GM21528 (cell line): ENCODE data around the gene HENMT1.

ENCODE experiments used
- ATAC-seq: cut with Tn5 transposase; IDR thresholded peaks from one replicate; pipeline ENCODE4 v1.9.1; 2021; ENCODE audit warnings: mild to moderate bottlenecking, moderate library complexity; ENCODE audit not compliant: unreplicated experiment, low FRiP score

HENMT1 gene

DNA sequence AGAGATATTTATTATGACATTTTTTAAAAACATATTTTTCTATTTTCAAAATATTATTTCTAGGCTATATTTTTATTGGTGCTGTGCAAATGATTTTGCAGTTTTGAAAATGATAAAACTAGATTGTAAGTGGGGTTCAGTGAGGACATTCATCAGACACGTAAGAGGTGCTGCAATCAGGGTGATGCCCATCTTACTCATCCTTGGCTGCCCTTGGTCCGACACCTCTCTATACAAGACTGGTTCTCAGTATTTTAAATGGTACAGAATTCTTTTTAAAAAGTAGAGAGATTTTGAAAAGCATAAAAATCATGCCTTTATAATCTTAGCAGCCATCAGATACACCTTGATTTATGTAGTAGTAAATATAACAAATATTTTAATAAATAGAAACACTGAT, 24.0 kb downstream of the HENMT1 start:
- ATAC-seq = no peak

DNA sequence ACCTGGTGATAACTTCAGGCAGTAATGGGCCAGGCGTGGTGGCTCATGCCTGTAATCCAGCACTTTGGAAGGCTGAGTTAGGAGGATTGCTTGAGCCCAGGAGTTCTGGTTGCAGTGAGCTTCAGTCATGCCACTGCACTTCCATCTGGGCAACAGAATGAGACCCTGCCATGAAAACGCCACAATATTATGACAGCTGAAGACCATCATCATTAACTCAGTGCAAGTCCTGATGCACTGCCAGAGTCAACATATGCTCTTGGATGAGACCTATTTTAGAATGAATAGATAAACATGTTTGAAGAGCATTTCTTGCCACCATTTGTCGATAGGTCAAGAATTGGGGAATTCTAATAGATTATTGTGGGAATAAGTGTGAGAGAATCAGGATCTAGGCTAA, 26.4 kb downstream of the HENMT1 start:
- ATAC-seq = no peak

DNA sequence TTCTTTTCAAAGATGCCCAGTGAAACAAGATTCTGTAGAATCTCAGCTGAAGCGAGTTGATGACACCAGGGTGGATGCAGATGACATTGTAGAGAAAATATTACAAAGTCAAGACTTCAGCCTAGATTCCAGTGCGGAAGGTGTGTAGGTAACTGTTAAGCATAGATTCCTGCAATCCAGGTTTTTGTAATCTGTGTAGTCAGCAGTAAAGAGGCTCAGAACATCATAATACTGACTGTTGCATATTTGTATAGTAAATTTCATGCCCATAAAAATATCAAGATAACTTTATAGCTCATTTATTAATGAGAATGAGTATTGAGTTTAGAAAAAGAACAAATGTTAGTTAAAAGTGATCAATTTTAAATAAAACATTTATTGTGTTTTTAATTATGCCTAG, 32.2 kb downstream of the HENMT1 start:
- ATAC-seq = no peak

DNA sequence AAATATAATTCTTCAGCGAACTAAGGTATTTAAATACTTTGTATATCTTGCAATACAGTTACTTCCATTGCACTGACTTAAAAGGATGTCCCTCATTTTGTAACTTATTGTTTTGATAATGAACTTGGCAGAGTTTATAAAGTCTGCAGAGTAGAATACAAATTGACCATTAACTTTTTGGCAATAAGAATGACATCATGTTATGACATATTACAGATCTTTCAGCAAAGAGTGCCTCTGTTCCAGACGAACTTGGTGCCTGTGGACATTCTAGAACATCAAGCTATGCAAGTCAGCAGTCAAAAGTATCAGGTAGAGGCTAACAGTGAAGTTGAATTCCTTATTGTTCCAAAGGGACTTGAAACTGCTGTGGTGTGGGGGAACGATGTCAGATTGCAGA, 32.9 kb downstream of the HENMT1 start:
- no peak for ATAC-seq

DNA sequence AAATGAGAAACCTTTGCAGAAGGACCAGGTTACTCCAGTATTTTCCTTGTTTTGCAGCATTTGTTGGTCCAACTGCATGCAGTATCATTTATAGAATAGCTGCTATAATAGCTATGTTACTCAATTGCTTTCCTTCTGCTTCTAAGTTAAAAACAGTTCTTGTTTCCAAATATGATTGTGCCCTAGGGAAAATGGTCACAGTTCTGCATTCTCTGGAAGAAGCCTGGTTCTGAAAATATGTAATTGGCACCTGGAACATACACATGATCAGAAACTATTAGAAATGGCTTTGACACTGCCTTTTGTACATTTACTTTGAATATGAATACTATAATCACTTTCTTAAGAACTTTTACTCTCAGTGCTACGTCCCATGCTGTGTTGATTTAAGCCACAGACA, 33.6 kb downstream of the HENMT1 start:
- no peak for ATAC-seq

DNA sequence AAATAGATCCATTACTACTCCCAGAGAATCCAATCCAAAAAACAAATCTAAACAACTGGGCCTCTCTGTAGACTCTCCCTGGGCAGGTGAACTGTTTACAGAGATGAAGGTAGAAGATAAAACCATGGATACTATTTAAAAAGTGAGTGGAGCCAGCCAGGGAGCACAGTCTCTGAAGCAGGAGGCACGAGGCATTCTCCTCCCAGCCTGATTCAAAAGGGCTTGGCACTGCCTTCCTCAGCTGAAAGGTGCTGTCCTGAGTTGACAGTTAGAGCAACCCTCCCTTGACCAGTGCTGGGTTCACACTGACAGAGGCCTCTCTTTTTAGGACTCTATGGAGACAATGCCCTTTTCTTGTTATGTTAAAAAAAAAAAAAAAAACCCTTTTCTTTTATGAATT, 36.8 kb downstream of the HENMT1 start:
- ATAC-seq = no peak

DNA sequence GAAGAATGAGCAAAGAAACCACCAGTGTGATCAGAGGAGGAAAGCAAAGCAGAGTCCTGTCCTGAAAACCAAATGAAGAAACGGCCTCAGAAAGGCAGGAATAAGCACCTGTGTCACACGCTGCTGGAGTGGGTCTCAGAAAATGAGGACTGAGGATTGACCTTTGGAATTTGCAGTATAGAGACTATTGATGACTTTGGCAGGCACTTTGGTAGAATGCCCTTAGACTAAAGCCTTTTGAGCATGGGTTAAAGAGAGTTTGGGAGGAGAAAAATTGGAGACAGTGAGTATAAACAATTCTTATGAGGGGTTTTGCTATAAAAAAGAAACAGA, 43.2 kb downstream of the HENMT1 start:
- no peak for ATAC-seq

DNA sequence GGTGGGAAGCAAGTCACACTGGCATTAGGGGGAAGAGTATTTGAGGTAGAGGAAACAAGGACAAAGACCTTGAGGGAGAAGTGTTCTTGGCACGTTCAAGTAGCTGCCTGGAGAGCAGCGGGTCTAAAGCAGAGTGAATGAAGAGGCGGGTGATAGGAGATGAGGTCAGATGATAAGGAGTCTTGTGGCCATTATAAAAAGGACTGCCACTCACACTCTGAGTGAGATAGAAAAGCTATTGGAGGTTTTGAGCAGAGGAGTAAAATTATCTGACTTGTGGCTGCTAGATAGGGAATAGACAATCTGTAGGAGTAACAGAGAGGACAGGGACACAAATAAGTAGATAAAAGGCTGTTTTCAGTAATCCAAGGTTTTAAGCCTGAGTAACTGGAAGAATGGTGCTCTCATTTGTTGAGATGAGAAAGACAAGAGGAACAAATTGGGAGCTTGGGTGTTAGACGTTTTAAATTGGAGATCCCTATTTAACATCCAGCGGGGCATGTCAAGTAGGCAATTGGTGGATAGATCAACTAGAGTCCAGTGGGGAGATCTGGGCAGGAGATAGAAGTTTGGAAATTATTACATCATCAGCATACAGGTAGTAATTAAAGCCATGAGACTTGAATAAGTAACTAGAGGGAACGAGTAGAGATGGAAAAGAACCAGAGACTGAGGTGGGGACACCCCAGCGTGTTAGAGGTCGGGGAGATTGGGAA, 43.7 kb downstream of the HENMT1 start:
- ATAC-seq = no peak

DNA sequence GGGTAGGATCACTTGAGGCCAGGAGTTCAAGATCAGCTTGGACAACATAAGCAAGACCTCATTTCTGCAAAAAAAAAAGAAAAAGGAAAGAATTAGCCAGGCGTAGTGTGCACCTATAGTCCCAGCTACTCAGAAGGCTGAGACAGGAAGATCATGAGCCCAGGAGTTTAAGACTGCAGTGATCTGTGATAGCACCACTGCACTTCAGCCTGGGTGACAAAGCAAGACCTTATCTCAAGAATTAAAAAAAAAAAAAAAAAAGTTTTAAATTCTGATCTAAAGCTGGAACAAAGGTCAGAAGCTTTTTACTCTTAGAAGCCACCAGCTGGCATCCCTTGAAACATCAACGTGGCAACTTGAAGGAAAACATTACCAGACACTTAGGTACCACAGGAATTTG, 45.3 kb downstream of the HENMT1 start:
- ATAC-seq = no peak

DNA sequence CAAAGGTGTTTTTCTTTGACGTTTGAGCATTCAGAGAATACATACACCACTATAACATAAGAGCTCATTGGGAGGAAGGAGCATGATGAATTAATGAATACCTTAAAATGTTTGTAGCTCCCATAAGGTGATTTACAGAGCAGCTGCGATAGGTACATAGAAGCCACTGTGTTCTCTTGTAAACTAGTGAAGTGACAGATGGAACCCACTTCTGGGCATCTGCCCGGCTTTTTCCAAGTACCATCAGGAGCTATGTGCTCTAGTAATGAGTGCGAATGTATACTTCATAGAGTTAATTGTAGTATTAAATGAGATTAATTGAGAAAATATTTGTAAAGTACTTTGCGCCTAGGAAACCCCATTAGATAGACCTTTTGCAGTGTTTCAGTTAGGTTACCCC, 48.4 kb downstream of the HENMT1 start:
- ATAC-seq = no peak

DNA sequence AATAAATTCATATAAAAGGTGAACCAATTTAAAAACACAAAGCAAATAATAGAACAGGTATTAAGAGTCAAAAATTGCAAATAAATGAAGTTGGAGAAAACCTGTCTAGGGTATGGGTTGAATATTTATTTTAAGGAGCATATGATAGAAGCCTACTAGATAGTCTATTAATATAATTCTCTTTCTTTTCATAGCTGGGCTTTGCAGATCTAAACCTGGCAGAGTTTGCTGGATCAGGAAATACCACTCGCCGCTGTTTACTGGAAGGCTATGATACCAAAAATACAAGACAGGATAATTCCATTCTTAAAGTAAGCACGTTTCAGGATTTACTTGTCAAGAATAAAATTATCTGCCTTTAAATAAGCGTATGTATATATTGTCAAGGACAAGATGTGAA, 48.9 kb downstream of the HENMT1 start:
- no peak for ATAC-seq

DNA sequence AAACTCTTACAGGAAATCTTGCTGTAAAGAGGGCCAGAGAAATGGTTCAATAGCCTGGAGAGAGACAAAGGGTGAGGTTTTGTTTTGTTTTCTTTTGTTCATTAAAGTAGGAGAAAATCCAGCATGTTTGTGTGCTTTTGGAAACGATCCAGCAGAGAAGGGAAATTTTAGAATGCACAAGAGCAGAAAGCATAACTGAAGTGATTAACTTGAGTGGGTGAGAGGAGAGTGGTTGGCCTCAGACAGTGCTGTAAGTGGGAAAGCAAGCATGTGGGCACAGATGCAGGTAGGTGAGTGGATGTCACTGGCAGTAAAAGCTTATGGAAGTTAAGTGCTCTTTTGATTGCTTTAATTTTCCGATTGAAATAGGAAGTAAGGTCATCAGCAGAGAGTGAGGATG, 50.8 kb downstream of the HENMT1 start:
- no peak for ATAC-seq

DNA sequence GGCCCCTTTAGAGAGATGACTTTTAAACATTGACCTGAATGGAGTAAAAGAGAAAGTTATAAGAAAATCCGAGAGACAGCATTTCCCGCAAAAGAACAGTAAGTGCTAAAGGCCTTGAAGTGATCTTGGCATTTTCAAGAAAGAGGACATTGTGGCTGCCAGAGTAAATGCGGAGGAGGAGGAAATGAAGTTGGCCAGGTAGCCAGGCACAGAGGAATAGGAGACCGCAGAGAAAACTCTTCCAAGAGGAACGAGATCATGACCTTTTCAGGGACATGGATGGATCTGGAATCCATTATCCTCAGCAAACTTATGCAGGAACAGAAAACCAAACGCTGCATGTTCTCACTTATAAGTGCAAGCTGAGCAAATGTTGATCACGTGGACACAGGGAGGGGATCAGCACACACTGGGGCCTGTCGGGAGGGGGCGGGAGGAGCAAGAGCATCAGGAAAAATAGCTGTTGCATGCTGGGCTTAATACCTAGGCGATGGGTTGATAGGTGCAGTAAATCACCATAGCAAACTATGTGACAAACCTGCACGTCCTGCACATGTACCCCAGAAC, 51.3 kb downstream of the HENMT1 start:
- no peak for ATAC-seq

DNA sequence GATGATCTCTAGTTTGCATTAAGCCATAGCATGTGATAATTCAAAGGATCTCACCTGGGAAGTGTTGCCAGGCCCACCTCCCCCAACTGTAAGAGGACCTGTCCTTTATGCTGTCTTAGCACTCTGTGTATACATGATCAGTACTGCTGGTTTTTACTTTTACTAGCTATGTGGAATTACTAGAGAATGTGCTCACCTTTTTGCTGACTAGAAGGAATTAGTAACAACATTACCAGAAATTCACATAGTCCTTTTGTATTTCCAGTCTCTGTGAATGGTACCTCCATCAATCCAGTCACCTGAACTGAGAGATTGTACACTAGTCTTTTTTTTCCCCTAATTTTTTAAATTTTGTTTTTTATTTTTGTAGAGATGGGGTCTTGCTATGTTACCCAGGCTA, 54.4 kb downstream of the HENMT1 start:
- no peak for ATAC-seq

DNA sequence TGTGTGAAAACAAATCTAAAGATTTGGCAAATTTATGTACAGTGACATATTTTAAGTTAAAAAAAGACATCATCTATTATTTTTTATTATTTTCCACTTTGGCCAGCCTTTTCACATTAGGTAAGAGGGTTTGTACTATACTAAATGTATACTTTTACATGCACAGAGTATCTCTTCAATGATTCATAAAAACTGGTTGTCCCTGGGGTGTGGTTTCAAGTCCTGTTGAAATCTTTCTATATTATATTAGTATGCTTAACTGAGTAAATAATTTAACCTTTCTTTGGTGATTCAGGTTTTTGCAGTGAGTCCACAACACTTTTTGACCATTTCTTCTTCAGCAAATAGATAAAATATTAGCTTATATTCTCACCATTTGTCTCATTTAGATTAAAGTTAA, 55.3 kb downstream of the HENMT1 start:
- ATAC-seq = no peak

DNA sequence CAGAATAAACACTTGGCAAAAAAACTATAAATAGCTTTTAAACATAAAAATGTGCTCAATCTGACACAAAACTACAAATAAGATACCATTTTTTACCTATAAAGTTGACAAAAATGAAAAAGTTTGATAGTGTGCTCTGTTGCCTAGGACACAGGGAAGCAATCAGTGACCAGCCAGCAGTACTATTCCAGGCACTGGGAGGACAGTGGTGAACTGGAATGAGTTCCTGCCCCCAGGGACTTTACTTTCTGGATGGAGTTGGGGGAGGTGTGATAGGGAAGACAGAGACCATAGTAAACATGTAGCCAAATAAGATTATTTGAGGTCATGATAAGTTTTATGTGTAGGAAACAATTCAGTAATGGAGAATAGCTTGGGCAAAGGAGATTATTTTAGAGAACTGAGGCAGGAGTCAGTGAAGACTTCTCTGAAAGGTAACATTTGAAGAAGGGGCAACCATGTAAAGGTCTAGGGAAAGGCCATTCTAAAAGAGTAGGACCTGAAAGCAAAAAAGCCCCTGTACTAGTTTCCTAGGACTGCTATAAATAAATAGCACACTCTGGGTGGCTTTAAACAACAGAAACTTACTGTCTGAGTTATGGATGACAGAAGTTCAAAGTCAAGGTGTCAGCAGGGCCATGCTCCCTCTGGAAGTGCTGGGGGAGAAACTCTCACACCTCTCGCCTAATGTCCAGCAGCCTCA, 59.0 kb downstream of the HENMT1 start:
- no peak for ATAC-seq

DNA sequence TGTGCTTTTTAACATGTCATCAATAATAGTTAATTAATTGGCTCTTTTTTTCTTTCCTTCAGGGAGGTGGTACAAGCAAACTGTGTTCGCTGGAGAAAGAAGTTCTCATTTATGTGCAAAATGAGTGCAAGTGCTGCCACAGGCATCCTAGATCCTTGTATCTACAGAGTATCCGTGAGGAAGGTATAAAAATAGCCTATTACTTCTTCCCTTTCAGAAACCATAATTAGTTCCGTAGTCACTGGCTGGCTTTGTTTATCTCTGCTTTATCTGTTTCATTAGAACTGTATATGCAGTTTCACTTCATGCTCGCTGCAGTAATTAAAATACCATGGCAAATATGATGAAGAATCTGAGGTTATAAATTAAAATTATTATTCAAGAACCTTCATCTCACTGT, 60.4 kb downstream of the HENMT1 start:
- ATAC-seq = no peak

DNA sequence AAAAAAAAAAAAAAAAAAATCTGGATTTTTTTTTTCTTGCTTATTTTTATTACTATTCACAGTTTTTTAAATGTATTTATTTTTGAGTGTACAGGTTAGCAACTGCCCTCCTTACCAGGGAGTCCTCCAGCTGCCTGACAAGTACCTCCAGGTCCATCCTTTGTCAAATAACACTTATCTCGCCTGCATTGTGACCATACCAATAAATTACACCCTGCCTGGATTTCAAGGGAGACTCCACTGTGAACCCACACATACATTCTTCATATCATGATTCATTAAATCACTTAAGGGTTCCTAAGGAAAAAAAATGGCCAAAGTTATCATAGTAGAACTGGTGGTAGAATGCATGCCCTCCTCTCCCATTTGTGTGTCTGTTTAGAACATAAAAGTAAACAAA, 62.6 kb downstream of the HENMT1 start:
- ATAC-seq = no peak
